GM21737 (cell line): ENCODE results near the gene SNRNP27.
"Not testable (repeated sequence)": the region's sequence is repeated elsewhere in the genome, so short reads cannot be mapped to it uniquely, and the experiment has no call there.

Experiments used
- ATAC-seq: cut with Tn5 transposase; IDR thresholded peaks from one replicate; pipeline ENCODE4 v1.9.1; 2021; ENCODE audit warnings: mild to moderate bottlenecking, moderate library complexity; ENCODE audit not compliant: unreplicated experiment

Gene SNRNP27

GRCh38 chr2:69945441-69945840 is 51.7 kb downstream of the SNRNP27 start:
- ATAC-seq = no peak

GRCh38 chr2:69945941-69946340 is 52.2 kb downstream of the SNRNP27 start:
- ATAC-seq = no peak

- ATAC-seq = peak; percentile 88
These were observed 52.9 kb downstream of the SNRNP27 start for GRCh38 chr2:69946351-69947324.

GRCh38 chr2:69947325-69947931 is 53.7 kb downstream of the SNRNP27 start:
- no peak for ATAC-seq

- no peak for ATAC-seq
These were observed 54.5 kb downstream of the SNRNP27 start for GRCh38 chr2:69948032-69948962.

- no peak for ATAC-seq
These were observed 55.3 kb downstream of the SNRNP27 start for GRCh38 chr2:69948963-69949645.

- ATAC-seq = no peak
These were observed 56.5 kb downstream of the SNRNP27 start for GRCh38 chr2:69950241-69950640.

- ATAC-seq = not testable (repeated sequence)
These were observed 56.9 kb downstream of the SNRNP27 start for GRCh38 chr2:69950671-69951070.

GRCh38 chr2:69952336-69953115 is 58.8 kb downstream of the SNRNP27 start:
- ATAC-seq = no peak

GRCh38 chr2:69954084-69954483 is 60.3 kb downstream of the SNRNP27 start:
- no peak for ATAC-seq
